ENCODE results near the gene NUDT3.

DNA sequence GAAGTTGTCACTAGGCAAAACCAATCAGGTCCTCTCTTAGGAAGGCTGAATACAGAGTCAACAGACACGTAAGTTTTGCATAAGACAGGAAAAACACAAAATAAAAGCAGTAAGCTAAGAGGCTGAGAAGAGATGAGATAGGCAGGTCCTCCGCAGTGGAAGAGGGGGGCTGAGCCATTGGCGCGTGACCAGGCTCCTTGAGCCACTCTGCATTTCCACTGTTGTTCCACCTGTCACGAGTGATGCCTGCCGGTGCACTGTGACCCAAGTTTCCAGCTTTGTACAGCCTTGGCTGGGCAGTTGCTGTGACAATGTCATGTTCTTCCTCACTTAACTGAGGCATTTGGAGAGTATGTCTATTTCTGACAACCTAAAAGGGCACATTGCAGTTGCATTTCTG is 58.6 kb downstream of the NUDT3 start:
- no peak for TF ChIP-seq POLR2AphosphoS5 (IDR thresholded peaks at IDR 0.05)
- TF ChIP-seq, protein P1, sequence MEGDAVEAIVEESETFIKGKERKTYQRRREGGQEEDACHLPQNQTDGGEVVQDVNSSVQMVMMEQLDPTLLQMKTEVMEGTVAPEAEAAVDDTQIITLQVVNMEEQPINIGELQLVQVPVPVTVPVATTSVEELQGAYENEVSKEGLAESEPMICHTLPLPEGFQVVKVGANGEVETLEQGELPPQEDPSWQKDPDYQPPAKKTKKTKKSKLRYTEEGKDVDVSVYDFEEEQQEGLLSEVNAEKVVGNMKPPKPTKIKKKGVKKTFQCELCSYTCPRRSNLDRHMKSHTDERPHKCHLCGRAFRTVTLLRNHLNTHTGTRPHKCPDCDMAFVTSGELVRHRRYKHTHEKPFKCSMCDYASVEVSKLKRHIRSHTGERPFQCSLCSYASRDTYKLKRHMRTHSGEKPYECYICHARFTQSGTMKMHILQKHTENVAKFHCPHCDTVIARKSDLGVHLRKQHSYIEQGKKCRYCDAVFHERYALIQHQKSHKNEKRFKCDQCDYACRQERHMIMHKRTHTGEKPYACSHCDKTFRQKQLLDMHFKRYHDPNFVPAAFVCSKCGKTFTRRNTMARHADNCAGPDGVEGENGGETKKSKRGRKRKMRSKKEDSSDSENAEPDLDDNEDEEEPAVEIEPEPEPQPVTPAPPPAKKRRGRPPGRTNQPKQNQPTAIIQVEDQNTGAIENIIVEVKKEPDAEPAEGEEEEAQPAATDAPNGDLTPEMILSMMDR (IDR thresholded peaks at IDR 0.05): no peak
- TF ChIP-seq POLR2A (IDR thresholded peaks at IDR 0.05): no peak
- TF ChIP-seq EP300 (IDR thresholded peaks at IDR 0.05; ENCODE audit: low read depth): no peak

Data from transverse colon (tissue), 4 donors.